RPMI8226 (cell line): ENCODE measurements around the gene TMEM169.

Experiments
- DNase-seq: peaks from one replicate; pipeline ENCODE4 v3.0.0-alpha.2; 2015

Gene TMEM169

DNA sequence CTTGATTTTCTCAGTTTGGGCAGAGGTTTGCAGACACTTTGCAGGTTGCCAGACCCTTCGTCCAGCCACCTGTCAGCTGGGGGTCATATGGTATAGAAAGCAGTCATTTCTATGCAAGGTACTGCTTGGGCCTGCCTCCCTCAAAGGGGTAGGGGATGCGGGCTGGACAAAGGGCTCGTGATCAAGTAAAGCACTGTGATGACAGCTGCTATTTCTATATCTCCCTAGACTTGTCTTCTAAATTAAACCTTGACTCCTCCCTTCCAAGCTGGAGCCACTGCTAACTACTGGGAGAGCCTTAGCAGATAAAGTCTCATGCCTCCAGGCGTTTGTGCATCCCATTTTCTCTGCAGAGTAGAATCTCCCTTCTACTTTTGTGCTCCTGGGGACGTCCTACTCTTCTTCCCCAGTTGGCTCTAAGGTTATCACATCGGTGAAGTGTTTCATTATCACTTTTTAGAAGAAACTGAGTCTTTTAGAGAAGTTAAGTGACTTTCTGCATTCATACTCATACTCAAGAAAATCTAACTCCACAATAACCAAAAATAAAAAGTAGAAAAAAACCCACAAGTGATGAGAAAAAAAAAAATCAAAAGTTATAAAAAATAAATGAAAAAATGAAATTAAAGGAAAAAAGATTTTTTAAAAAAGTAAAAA, 26.7 kb downstream of the TMEM169 start:
- DNase-seq: no peak

DNA sequence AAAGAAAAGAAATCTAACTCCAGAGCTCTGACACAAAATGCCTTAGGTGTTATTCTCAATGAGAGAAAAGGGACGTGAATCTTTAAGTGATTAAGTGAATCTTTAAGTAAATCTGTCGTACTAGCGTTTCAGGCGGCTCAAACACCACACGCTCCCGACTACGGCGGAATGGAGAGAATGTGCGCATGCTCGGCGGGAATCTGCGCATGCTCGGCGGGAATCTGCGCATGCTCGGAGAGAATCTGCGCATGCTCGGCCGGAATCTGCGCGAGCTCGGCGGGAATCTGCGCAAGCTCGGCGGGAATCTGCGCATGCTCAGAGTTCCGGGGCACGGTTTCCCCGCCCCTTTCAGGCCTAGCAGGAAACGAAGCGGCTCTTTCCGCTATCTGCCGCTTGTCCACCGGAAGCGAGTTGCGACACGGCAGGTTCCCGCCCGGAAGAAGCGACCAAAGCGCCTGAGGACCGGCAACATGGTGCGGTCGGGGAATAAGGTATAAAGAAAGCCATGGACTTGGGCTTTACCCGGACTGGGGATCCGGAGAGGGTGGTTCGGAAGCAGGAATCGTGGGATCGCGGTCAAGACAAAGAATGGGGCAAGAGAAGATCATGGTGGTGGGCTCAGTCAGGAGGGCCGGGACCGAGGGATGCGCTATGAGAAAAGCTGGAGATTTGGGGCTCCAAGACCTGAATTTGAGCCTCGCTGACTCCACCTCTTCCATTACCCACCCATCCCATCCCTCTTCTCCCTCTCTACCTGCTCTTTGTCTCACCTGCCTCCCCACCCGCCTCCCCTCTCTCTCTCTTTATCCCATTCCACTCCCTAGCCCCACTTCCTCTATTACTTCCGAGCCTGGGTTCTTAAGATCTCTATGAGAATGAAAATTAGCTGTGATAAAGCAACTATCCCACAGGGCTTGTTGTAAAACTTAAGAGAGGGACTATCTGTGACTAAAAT, 27.5 kb downstream of the TMEM169 start, which contains the start of gene XRCC5:
XRCC5 (plus strand) TSS at position 382 of the 955 bp plus-strand sequence; CDS start at position 471, 89 bp downstream.
- DNase-seq: peak; percentile 94

DNA sequence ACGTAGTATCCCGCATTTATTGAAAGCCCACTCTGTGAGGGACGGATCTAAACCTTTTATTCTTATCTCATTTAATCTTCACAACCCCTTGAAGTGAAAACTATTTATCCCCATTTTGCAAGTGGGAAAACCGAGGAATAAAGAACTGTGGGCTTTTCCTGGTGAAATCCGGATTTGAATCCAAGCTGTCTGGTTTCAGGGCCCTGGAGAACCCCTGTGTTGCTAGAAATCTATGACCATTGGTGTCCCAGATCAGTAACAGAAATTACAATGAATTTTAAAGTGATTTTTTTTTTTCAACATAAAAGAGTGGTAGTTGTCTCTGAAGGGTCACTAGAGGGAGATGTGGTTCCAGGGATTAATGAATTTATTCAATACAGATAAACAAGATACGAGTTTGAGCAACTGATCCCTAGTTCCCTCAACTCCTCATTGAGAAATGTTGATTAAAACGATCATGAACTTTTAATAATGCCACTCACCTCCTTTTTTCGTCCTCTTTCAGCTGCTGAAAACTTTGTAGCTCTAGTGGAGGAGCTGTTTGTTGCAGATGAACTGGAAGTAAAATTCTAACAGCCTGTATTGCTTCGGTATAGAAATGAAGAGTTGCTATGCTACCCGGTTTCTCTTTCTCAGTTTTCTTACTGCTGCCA, 28.4 kb downstream of the TMEM169 start:
- DNase-seq: peak; percentile 14

DNA sequence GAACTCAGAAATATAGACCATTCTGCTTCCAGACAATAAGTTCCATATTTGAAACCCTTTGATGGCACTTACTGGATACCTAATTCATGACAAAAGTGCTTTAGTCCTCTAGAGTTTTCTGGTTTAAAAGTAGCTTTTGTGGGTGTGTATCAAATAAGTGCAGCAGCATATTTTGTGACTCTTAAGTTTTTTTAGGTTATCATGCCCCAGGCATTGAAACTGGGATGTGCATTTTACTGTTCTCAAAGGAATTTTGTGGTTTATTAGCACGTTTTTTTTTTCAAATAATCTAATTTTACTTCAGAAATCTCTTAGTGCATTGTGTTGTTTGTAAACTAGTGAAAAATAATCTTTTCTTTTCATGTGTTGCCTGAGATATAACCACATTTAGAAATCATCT, 28.9 kb downstream of the TMEM169 start:
- no peak for DNase-seq

DNA sequence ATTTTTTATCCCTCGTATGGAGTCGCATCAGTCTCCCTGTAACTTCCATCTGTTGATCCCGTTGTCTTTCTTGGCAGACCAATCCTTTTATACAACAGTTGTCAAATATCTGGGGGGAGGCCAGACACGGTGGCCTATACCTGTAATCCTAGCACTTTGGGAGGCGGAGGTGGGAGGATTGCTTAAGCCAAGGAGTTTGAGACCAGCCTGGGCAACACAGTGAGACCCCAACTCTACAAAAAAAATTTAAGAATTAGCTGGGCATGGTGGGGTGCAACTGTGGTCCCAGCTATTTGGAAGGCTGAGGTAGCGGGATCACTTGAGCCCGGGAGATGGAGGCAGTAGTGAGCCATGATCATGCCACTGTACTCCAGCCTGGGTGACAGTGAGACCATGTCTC, 29.4 kb downstream of the TMEM169 start:
- DNase-seq: no peak

DNA sequence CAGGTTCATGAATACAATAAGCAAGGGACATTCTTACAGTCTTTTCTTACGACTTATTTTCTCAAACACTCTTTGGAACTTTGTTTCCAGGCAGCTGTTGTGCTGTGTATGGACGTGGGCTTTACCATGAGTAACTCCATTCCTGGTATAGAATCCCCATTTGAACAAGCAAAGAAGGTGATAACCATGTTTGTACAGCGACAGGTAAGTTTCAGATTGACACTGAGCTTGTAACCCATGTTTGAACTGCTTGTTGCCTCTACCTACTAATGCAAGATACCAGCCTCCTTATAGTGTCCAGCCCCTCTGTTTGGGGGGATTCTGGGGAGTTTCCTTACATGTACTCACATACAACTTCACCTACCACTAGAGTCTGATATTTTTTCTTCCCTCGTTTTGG, 31.2 kb downstream of the TMEM169 start:
- DNase-seq: no peak

DNA sequence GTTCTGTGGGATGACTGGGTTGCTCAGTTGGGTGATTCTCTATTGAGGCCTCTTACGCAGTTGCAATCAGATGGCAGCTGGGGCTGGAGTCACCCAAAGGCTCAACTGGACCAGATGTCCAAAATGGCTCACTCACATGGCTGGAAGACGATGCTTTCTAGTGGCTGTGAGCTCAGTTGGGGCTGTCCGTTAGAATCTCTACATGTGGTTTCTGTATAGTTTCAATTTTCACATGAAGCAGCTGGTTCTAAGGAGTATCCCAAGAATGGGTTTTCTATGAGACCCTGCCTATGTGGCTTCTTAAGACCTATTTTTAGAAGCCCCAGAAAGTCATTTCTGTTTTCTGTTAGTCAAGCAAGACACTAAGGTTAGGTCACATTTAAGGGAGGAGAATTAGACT, 31.9 kb downstream of the TMEM169 start:
- DNase-seq: peak; percentile 36

DNA sequence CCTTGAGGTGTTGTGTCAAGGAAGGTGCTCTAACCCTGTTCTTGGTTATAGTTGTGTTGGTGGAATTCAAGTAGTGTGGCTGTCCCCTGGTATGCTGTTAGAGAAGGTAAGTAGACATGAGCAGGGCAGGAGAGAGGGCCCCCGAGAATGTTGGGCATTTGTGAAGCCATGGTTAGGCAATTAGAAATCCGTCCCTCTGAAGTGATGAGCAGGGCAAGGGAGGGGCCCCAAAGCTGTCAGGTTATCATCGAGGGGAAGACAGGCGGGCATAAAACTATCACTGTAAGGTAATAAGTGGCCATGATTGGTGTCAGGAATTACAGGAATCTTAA, 32.6 kb downstream of the TMEM169 start:
- DNase-seq: no peak

DNA sequence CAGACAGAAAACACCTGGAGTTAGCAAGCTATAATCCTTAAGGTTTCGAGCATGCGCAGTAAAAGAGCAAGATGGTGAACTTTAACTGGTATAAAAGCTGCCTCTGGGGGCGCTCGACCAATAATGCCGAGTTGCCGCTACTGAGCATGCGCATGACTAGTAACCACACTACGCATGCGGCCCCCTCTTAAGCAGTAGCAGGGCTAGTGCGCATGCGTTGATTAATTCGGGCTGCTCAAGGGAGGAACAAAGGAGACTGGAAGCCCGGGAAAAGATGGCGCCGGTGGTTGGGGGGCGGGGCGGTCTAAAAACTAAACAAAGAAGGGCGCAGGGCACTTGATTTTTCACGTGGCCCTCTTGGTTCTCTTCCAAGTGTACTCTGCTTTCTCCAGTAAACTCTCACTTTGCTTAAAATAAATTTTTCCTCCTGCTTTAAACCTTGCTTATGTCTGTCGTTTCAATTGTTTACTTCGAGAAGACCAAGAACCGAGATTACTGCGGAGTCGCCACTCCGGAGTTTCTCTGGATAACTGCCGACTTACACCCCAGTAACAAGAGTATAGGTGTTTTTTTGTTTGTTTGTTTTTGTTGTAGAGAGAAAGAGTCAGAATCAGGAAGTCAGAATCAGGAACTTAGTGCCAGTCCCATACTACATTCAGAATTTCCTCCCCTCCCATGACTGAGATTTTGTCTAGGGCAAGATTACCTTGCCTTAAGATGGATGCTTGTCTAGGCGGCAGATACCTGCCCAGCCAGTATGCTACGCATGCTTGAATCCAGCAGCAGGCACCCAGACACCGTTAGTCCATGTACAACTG, 33.2 kb downstream of the TMEM169 start:
- DNase-seq: peak; percentile 96

DNA sequence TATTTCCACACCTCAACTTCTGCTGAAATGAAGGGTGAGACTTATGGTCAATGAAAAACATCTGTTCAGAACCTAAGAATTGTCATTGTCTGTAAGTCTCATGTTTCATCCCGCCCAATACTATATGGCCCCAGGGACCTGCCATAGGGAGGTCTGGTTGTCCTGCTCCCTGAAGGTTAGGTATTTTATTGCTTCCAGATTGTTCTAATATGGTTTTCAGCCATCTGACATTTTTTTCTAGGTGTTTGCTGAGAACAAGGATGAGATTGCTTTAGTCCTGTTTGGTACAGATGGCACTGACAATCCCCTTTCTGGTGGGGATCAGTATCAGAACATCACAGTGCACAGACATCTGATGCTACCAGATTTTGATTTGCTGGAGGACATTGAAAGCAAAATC, 34.7 kb downstream of the TMEM169 start:
- DNase-seq: no peak

DNA sequence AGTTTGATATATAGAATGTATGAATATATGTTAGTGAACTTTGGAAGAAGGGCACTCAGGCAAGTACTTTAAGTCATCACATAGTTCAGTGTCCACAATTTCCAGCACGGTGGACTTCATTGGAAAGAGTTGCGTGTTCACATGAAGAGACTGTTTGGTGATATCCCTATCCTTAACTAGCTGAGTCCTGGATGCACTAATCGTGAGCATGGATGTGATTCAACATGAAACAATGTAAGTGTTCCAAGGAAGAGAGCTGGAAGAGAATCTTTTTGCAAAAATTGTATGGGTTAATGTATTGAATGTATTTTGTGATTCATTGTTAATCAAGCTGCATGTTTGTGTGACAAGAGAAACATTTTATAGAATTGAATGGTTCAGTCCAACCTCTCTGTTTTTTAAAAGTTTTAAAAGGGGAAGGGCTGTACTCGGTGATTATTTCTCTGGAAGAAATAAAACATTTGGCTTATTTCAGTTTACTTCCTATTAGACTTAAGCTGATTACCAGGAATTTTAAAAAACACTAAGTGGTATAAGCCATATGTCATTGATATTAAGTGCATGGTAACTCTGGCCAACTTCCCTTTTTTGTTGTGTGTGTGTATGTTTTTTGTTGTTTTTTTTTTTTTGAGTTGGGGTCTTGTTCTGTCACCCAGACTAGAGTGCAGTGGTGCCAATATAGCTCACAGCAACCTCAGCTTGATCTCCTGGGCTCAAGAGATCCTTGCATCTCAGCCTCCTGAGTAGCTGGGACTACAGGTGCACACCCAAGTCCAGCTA, 36.0 kb downstream of the TMEM169 start:
- DNase-seq: no peak

DNA sequence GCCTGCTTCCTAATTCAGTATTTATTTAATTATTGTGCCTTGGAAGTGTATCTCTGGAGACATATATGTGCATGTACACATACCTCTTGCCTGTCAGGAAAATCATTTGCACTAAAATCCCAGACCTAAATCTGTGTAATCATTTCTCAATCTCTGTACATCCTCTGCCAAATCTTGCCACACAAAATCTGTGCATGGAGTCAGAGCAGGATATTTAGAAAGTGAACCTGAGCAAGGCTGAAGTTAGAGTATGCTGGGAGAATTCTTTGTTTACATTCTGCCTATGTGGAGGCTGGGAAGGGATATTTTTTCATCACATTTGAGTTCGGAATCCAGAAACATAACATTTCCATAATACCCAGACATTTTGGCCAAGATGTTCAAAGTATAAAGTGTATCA, 36.8 kb downstream of the TMEM169 start:
- no peak for DNase-seq

DNA sequence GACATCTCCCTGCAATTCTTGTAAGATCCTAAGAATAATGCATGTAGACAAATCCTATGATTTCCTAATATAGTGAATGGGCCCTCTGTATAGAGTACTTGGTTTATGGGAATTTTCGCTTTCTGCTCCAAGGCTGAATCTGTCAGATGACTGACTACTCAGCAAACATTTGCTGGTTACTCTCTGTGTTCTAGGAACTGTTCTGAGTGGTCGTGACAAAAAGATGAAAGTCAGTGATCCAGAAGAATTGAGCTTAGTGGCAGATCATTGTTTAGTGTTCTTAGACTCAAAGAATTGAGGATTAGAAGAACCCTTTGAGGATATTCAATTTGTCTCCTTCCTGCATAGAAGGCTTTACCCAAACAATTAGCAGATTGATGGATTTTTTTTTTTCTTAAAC, 37.4 kb downstream of the TMEM169 start:
- DNase-seq: no peak

DNA sequence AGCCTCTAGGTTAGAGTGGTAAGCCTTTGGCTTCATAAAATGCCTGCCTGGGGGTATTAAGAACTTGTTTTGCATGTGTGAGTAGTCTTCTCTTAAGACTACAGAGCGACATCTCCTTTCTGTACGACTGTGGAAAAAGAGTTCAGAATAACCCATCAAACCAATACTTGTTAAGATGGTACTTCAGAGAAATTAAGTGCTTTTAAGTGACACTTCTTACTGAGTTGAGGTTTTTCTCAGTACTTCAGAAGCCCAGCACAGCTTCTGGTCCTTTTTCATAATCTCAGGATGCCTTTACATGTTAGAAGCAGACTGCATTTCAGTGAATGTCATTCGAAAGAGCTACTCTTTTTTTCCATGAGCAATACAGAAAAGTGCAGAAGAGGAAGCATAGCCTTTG, 38.3 kb downstream of the TMEM169 start:
- DNase-seq: no peak

DNA sequence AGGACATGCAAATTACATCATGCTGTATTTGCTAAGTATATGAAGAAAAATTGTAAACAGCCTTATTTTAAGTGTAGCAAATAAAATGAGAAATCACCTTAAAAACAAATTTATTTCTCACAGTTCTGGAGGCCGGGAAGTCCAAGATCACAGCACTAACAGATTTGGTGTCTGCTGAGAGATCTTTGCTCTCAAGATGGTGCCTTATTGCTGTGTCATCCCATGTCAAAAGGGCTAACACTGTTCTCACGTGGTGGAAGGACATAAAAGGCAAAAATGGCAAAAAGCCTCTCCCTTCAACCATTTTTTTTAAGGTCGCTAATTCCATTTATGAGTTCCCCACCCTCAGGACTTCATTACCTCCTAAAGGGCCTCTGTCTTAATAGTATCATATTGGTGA, 39.5 kb downstream of the TMEM169 start:
- no peak for DNase-seq

DNA sequence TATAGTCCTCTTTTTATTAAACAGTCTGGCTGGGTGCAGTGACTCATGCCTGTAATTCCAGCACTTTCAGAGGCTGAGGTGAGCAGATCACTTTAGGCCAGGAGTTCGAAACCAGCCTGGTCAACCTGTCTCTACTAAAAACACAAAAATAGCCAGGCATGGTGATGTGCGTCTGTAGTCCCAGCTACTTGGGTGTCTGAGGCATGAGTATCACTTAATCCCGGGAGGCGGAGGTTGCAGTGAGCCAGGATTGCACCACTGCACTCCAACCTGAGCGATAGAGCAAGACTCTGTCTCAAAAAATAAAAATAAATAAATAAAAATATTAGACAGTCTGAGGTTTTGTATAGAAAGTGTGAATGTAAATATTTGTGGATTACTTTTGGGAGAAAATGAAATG, 45.2 kb downstream of the TMEM169 start:
- DNase-seq: no peak

DNA sequence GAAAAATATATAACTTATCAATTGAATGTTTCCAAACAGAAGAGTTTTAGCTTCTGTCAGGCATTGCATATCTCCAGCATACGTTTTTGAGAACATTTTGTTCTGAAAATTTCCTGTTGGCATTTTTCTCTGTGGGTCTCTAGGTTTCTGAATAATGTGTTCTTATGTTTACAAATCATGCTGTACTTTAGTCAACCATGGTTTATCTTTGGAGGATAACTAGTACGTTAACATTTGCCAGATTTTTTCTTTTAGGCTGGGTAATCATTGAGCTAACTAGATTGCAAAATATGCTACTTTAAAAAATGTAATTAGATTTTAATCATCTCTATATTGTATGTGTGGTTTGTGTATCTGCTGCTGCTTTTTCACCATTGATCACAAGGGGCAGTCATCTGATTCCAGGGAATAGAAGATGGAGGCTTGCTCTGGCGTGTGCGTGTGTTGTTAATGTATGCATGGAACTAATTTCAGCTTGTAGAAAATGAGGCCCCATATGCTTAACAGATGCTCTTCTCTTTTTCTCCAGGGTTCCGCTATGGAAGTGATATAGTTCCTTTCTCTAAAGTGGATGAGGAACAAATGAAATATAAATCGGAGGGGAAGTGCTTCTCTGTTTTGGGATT, 48.7 kb downstream of the TMEM169 start:
- no peak for DNase-seq

DNA sequence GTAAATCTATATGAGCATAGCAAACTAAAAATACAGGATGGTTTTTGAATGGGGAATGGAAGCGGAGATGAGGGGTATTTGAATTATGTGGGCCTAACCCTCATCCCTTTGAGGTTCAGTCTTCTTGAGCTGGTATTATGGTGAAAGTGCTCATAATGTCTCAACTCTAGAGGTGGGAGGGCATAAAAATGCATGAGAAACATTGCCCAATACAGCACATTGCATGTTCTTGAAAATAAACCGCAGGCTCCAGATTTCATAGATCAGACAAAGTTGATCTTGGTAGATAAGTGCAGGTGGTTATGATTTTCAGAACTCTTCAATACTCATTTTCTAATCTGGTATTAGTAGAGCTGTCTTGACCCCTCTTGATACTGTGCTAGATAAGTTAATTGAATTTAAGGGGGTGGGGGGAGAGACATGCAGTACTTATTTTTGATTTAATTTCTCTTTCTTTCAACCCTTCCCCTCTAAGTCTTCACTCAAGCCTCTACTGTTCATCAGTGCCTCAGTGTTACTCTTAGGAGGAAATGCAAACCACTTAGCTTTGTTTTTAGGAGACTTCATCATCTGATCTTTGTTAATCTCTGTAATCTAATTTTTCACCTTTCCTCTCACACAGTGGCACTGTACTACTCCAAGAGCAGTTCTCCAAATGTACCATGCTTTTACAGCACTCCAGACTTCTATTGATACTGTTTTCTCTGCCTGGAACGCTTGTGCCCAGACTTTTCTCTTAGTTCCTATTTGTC, 49.6 kb downstream of the TMEM169 start:
- DNase-seq: no peak

DNA sequence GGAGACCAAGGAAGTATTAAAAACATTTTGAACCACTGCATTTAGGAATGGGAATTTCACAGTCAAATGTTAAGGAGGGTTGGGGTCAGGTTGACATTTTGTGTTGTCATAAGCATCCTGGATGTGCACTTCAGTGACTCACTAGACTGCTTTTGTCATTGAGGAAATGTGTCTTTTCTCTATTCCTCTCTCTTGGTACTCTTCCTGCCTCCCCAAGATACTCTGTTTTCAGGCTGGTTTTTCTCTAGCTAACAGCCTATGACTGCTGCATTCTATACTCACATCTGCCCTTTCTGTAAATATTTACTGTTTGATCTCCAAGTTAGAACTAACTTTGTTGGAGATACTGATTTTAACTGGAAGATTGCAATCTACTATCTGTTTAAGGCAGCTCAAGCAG, 50.9 kb downstream of the TMEM169 start:
- DNase-seq: no peak

DNA sequence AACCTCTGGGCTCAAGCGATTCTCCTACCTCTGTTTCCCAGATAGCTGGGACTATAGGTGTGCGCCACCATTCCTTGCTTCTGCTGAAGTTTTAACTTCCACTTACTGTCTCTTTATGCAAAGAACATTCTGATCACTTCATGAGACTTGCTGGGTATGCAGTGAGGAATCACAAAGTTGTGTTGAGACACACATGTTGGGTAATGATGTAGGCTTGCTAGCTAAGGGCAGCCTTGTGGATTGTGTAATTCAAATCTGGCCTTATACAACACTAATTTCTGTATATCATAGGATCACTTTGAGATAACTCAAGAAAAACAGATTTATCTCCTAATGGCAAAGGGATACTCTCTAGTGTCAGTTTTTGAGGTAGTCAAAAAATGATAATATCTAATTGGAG, 51.7 kb downstream of the TMEM169 start:
- no peak for DNase-seq
